RWPE1 (cell line): ENCODE measurements around the gene MYO7B.

ENCODE experiments used
- CTCF ChIA-PET: fragments of 350-600 bp; sonication (Branson Sonifier 250); formaldehyde crosslinking; extraction: SDS; loops from one replicate; lab custom pipeline; 2021; lab: Yijun Ruan, JAX
- POLR2A ChIA-PET: fragments of 400-600 bp; formaldehyde crosslinking; extraction: SDS; loops from one replicate; lab custom pipeline; 2020; ENCODE audit warnings: antibody characterized with exemption; ENCODE audit not compliant: low non-redundant PET; lab: Yijun Ruan, JAX
- DNase-seq: peaks from one replicate; pipeline ENCODE4 v3.0.0; 2012; ENCODE audit warnings: low spot score
- H3K27ac ChIP-seq: fragments of 450-650 bp; 2 replicates; pipeline ENCODE4 v1.5.1; 2017
- TF ChIP-seq, protein P1 (sequence below): fragments of 450-650 bp; conservative IDR thresholded peaks from 2 replicates; pipeline ENCODE4 v1.5.1; 2017; ENCODE audit warnings: low read depth, mild to moderate bottlenecking

Gene MYO7B

DNA sequence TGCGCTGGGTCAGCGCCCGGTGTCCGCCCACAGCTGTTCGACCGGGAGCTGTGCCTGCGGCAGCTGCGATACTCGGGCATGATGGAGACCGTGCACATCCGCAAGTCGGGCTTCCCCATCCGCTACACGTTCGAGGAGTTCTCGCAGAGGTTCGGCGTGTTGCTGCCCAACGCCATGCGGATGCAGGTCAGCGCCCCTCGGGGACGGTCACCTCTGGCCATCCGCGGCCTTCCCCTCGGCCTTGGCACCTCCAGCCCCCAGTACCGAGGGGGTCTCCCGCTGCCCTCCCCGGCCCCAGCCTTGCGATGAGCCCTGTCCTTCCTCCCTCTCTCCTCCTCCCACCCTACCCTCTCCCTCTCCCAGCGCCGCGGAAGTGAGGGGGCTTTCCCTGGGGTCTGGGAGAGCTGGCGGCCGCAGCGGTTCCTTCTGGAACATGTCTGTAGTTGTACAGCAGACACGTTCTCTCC is 57.3 kb downstream of the MYO7B start:
- H3K27ac ChIP-seq: no peak overlapping the region
- ChIA-PET POLR2A (no interaction called here), CTCF (no interaction called here)
- TF ChIP-seq, protein P1, sequence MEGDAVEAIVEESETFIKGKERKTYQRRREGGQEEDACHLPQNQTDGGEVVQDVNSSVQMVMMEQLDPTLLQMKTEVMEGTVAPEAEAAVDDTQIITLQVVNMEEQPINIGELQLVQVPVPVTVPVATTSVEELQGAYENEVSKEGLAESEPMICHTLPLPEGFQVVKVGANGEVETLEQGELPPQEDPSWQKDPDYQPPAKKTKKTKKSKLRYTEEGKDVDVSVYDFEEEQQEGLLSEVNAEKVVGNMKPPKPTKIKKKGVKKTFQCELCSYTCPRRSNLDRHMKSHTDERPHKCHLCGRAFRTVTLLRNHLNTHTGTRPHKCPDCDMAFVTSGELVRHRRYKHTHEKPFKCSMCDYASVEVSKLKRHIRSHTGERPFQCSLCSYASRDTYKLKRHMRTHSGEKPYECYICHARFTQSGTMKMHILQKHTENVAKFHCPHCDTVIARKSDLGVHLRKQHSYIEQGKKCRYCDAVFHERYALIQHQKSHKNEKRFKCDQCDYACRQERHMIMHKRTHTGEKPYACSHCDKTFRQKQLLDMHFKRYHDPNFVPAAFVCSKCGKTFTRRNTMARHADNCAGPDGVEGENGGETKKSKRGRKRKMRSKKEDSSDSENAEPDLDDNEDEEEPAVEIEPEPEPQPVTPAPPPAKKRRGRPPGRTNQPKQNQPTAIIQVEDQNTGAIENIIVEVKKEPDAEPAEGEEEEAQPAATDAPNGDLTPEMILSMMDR: no peak
- no peak for DNase-seq

DNA sequence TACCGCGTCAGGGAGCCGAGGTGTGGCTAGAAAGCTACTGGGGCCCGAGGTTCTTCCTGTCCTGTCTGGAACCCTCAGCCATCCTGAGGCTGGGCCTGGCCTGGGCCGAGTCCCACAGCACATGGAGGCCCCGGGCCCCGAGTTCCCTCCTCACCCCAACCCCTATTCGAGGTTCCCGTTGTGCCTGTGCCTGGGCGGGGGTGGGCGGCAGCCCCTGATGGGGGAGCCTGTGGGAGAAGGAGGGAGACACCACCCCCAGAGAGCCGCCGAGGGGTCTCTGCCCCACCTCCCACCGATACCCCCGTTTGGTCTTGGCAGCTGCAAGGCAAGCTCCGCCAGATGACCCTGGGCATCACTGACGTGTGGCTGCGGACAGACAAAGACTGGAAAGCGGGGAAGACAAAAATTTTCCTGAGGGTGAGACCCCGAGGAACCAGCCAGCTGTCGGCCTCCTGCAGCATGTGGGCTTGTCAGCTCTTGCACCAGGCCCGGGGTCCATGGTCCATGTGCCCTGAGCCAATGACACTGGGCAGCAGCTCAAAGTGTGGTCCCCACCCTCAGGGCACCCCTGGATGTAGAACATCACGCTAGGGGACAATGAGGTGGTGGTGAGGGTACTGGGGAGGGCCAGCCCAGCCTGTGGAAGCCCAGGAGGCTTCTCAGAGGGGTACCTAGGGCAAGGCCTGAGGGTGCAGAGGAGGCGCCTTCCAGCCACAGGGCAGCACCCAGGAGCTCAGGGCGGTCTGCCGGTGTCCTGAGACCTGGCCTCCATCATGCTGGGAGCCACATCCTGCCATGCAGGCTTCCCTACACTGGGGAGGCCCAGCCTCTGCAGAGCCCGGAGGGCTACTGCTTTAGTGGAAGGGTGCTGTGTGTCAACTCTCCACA is 58.0 kb downstream of the MYO7B start:
- POLR2A ChIA-PET: no interaction called here
- H3K27ac ChIP-seq: no peak overlapping the region

DNA sequence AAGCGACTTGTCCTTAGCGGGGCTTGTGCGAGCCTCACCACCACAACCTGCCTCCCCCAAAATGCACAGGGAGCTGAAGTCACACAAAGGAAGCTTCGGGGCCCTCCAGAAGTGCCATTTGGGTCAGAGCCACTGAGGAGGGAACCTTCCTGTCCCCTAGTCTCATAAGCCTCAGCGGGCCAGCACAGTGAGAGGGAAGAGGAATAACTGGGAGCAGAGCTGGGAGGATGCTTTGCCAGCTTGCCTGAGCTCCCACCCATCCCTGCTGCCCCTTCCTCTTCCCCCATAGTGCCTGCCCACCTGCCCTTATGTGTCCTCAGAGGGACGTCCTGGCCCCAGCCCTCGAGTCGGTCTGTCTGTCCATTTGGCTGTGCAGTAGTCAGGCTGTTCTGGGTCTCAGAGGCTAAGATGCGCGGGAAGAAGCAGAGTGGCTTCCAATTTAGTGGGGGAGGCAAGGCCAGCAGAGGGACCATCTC is 58.7 kb downstream of the MYO7B start:
- POLR2A ChIA-PET: no interaction called here
- CTCF ChIA-PET: interaction anchor here (0.8 to 2.3 kb wide), 2 partner anchors 56 to 63 kb away, joined by 5 to 9 read pairs; no protein-coding TSS in a partner anchor
- TF ChIP-seq, protein P1: no peak
- no peak overlapping the region for H3K27ac ChIP-seq
- no peak for DNase-seq

More for the DNA sequence above, 58.0 kb downstream of the MYO7B start:
- TF ChIP-seq, protein P1: no peak
- CTCF ChIA-PET: interaction anchor here (0.8 to 2.3 kb wide), 2 partner anchors 56 to 64 kb away, joined by 5 to 9 read pairs; no protein-coding TSS in a partner anchor
- DNase-seq: no peak

DNA sequence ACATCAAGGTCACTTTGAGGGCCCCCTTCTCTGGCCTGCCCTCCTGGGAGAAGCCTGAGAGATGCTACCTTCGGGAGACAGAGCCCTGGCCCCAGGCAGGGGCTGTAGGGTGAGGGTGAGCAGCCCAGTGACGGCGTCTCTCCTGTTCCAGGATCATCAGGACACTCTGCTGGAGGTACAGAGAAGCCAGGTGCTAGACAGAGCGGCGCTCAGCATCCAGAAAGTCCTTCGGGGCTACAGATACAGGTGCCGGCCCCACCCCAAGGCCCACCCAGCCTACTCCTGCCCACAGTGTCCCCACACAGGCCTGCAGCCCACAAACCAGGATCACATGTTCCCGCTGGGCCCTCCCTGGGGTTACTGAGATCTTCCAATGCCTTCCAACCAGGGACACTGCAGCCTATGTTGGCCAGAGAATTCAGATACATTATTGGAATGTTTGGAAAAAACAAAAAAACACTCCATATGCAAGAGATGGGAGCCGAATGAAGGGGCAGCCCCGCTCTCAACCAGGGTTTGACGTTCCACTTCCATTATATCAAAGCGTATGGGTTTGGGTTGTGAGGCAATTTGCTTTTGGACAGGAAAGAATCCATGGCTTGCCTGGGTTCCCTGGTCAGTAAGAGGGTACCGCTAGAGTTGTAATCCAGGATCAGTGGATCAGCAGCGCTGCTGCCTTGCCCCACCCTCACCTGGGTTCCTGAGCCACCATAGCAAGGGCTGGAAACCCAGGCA is 61.0 kb downstream of the MYO7B start:
- ChIA-PET CTCF (interaction anchor here (0.7 kb wide), 1 partner anchor 1872 kb away, joined by 4 read pairs; no protein-coding TSS in a partner anchor), POLR2A (no interaction called here)
- DNase-seq: no peak
- TF ChIP-seq, protein P1: no peak
- H3K27ac ChIP-seq: no peak overlapping the region

DNA sequence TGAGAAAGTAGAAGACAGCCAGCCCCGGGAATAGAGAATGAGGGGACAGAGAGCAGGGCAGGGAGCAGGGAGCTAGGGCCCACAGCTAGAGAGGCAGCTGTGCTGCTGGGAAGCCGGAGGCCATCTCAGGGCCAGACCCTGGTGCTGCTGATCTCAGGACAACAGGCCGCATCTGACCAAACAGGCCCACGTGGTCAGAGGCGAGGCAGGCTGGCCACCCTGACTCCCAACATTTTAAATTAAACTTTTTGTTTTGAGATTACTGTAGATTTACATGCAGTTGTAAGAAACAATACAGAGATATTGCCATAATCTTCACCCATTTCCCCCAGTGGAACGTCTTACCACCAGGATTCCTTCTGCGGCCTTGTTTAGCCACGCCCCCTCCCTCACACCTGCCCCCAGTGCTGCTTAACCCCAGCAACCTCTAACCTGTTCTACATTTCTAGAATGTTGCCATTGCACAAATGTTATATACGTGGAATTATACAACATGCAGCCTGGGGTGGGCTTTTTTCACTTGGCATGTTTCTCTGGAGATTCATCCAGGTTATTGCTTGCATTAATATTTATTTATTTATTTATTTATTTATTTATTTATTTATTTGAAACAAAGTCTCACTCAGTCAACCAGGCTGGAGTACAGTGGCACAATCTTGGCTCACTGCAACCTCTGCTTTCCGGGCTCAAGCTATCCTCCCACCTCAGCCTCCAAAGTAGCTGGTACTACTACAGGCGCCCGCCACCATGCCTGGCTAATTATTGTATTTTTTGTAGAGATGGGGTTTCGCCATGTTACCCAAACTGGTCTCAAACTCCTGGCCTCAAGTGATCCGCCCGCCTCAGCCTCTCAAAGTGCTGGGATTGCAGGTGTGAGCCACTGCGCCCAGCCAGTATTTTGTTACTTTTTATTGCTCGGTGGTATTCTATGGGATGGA is 61.8 kb downstream of the MYO7B start:
- POLR2A ChIA-PET: no interaction called here
- CTCF ChIA-PET: interaction anchor here (0.7 kb wide), 1 partner anchor 1873 kb away, joined by 4 read pairs; no protein-coding TSS in a partner anchor
- TF ChIP-seq, protein P1: no peak
- no peak for DNase-seq
- no peak overlapping the region for H3K27ac ChIP-seq
